Measurements from ENCODE around the gene CDC26.

Gene CDC26

DNA sequence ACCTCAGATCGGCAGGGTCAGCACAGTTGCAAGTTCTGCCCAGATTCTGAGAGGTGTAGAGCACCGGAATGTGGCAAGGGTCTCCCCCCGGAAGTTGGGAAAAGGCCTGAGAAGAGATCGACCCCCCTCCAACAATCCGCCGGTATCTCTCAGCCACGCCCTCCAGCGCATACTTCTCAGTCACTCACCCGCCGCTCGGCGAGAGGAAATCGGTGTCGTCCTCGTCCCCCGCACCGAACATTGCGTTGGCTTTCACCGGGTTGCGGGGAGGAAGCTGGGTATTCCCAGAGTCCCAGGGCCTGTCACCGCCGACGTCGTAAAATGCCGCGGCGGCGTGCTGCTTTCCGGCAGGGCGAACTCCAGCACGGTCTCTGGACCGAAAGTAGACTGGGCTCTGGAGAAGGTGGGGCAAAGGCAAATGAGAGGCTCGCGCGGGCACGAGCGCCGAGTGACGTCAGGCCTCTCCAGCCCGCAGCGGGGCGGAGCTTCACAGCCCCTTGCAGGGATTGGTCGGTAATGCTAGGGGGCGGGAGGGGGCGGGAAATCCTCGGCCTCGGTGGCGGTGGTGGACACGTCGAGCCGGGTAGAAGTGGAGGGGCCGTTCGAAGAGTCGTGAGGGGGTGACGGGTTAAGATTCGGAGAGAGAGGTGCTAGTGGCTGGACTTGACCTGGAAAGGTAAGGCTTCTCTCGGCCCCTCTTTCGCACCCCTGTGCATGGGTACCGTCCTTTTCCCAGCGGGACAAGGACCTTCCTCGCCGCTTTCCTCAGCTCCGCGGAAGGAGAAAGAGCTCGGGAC lies 54.2 kb downstream of the CDC26 start, which contains the start of the genes FKBP15 and SLC31A1:
TSS of gene FKBP15 (minus strand) at position 275 of the 797 bp plus-strand sequence. CDS start at position 241, 34 bp downstream.
TSS of gene SLC31A1 (plus strand) at position 542 of the 797 bp plus-strand sequence. CDS start 34,605 bp downstream, outside the sequence.
- TF ChIP-seq, protein P1, sequence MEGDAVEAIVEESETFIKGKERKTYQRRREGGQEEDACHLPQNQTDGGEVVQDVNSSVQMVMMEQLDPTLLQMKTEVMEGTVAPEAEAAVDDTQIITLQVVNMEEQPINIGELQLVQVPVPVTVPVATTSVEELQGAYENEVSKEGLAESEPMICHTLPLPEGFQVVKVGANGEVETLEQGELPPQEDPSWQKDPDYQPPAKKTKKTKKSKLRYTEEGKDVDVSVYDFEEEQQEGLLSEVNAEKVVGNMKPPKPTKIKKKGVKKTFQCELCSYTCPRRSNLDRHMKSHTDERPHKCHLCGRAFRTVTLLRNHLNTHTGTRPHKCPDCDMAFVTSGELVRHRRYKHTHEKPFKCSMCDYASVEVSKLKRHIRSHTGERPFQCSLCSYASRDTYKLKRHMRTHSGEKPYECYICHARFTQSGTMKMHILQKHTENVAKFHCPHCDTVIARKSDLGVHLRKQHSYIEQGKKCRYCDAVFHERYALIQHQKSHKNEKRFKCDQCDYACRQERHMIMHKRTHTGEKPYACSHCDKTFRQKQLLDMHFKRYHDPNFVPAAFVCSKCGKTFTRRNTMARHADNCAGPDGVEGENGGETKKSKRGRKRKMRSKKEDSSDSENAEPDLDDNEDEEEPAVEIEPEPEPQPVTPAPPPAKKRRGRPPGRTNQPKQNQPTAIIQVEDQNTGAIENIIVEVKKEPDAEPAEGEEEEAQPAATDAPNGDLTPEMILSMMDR (IDR thresholded peaks at IDR 0.05), result no peak
- H3K27ac Mint-ChIP-seq, result peak within 1 kb of the TSS; percentile 98

DNA sequence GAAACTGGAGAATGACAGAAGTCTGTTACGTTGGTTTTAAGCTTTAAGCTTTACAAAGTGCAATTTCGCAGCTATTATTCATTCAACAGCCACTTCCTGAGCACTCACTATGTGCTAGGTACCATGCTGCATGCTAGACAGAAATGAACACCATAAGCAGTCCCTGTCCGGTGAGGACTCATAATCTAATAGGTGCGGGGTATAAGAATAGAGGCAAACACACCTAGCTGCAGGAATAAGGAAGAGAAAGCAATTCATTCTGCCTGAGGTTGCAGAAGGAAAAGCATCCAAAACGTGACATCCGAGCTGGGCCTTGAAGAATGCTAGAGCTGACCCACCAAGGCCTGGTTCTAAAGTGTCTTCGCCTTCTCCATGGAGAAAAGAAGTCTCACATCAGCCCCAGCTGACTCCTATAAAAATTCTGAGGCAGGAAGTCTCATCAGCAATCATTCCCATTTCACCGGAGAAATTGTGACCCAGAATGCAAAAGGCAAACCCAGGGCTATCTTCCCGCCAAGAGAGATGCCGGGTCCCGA lies 54.8 kb downstream of the CDC26 start:
- peak overlapping the region; percentile 98 for H3K27ac Mint-ChIP-seq
- H3K36me3 Mint-ChIP-seq (ENCODE audit: low read depth), result peaks cover 4% of the 10 kb centered on the region
- TF ChIP-seq, protein P1 (IDR thresholded peaks at IDR 0.05), result no peak
- H3K4me3 Mint-ChIP-seq, result peak overlapping the region; percentile 99
- H3K27me3 Mint-ChIP-seq (ENCODE audit: low read depth, poor library complexity), result no peaks in the 10 kb centered on the region
- H3K4me1 Mint-ChIP-seq, result peaks cover 37% of the 10 kb centered on the region
- DNase-seq, result no peak
- no peaks in the 10 kb centered on the region for H3K9me3 Mint-ChIP-seq

More for the DNA sequence above, 54.2 kb downstream of the CDC26 start, which contains the start of the genes FKBP15 and SLC31A1:
- peaks cover 37% of the 10 kb centered on the region for H3K4me1 Mint-ChIP-seq
- H3K4me3 Mint-ChIP-seq, result peak within 1 kb of the TSS; percentile 99
- DNase-seq, result peak; percentile 98
- peaks cover 4% of the 10 kb centered on the region for H3K36me3 Mint-ChIP-seq (ENCODE audit: low read depth)
- H3K9me3 Mint-ChIP-seq, result no peaks in the 10 kb centered on the region
- no peaks in the 10 kb centered on the region for H3K27me3 Mint-ChIP-seq (ENCODE audit: low read depth, poor library complexity)

DNA sequence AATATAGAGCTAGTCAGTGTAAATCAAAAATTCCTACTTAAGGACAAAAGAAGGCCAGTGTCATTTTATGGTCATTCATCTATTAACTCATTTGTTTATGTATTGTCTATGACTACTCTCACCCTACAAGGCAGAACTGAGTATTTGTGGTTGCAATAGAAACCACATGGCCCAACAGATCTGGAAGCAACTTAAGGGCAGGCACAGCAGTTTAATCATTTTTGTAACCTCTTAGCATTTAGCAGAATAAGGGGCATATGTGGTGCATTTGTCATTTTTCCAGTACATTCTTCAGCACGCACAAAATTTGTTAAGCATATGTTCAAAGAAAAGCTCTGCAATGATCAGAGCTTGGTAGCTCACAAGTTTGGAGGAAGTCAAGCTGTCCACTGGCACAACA lies 55.4 kb downstream of the CDC26 start:
- no peaks in the 10 kb centered on the region for H3K27me3 Mint-ChIP-seq (ENCODE audit: low read depth, poor library complexity)
- H3K36me3 Mint-ChIP-seq (ENCODE audit: low read depth), result peaks cover 8% of the 10 kb centered on the region
- TF ChIP-seq, protein P1 (IDR thresholded peaks at IDR 0.05), result no peak
- DNase-seq, result no peak
- H3K27ac Mint-ChIP-seq, result no peak overlapping the region
- H3K4me3 Mint-ChIP-seq, result peak overlapping the region; percentile 99
- H3K4me1 Mint-ChIP-seq, result peaks cover 37% of the 10 kb centered on the region
- H3K9me3 Mint-ChIP-seq, result peaks cover 3% of the 10 kb centered on the region

DNA sequence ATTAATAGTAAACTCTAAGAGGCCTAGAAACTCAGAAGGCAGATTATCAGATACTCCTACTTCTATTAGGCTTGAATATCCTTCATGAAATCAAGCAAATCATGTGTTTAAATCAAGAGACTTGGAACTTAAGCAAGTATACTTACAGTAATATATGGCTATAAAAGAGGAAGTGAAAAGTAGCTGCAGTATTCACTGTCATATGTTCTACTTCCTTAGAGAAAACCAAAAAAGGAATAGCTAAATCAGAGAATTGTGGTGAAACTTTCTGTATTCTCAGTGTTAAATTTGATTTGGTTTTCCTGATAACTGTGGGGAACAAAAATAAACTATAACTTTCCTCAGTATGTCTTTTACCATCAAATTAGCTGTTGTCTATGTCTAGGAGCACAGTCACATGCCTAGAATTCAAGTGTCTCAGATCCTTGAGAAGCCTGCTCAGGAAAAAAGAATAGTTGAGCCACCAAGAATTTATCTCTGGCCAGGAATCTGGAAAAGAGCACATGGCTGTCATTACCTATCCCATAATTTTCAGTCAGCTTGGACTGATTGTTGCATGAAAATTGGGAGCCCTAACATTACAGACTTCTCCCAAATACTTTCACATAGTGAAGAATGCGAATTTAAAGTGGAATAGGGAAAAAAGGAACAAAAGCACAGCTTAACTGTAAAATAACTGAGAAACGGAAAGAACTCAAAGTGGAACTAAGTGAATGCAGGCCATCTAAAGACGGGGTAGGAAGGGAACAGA lies 56.0 kb downstream of the CDC26 start:
- Mint-ChIP-seq H3K27ac (no peak overlapping the region), H3K4me1 (peaks cover 37% of the 10 kb centered on the region), H3K27me3 (ENCODE audit: low read depth, poor library complexity) (no peaks in the 10 kb centered on the region), H3K9me3 (peaks cover 7% of the 10 kb centered on the region), H3K36me3 (ENCODE audit: low read depth) (peaks cover 14% of the 10 kb centered on the region), H3K4me3 (peak overlapping the region; percentile 99)
- TF ChIP-seq, protein P1 (IDR thresholded peaks at IDR 0.05), result no peak
- no peak for DNase-seq
